Measurements from ENCODE around the gene PPP1R37. TPM values are rescaled to one million over a fixed set of nuclear protein-coding genes. Genes with fewer than 3 reads are reported as not detected.

The PPP1R37 gene
- total RNA-seq, 4 donors from 2014 or later, result 37.4 to 55.2 (median 52.1) TPM

- H3K4me3 ChIP-seq (ENCODE audit: low read depth, poor library complexity, severe bottlenecking), result no peak overlapping the region
- no peak for TF ChIP-seq CTCF (IDR thresholded peaks at IDR 0.05)
- no peak for TF ChIP-seq POLR2A (IDR thresholded peaks at IDR 0.05)
- intact Hi-C loops (cut with DNase I; ENCODE audit: low total_unique reads), result no loop called here
- DNase-seq (ENCODE audit: low spot score in 2 of 2), result no peak
- WGBS, 2 donors, result 68 to 80% methylated on average over 8 to 9 of the region's 10 CpGs
Measured at GRCh38 chr19:45068041-45068440, 24.9 kb upstream of the PPP1R37 start.

GRCh38 chr19:45069056-45069455 lies 23.9 kb upstream of the PPP1R37 start:
- no peak for DNase-seq (ENCODE audit: low spot score in 2 of 2)
- intact Hi-C loops (cut with DNase I; ENCODE audit: low total_unique reads), result no loop called here

GRCh38 chr19:45070214-45070613 lies 22.8 kb upstream of the PPP1R37 start:
- intact Hi-C loops (cut with DNase I; ENCODE audit: low total_unique reads), result no loop called here
- TF ChIP-seq POLR2A (IDR thresholded peaks at IDR 0.05) (no peak), CTCF (IDR thresholded peaks at IDR 0.05) (no peak)
- 77 to 81% methylated on average over 6 of the region's 6 CpGs for WGBS, 2 donors
- H3K4me3 ChIP-seq (ENCODE audit: low read depth, poor library complexity, severe bottlenecking), result no peak overlapping the region
- no peak for DNase-seq (ENCODE audit: low spot score in 2 of 2)

More at GRCh38 chr19:45069056-45069455, 23.9 kb upstream of the PPP1R37 start:
- 52 to 55% methylated on average over 13 of the region's 13 CpGs for WGBS, 2 donors
- no peak overlapping the region for H3K4me3 ChIP-seq (ENCODE audit: low read depth, poor library complexity, severe bottlenecking)
- TF ChIP-seq POLR2A (IDR thresholded peaks at IDR 0.05) (no peak), CTCF (IDR thresholded peaks at IDR 0.05) (no peak)

GRCh38 chr19:45070861-45071544 lies 22.0 kb upstream of the PPP1R37 start:
- WGBS, 2 donors, result 66 to 67% methylated on average over 16 to 19 of the region's 19 CpGs
- intact Hi-C loops (cut with DNase I; ENCODE audit: low total_unique reads), result no loop called here
- no peak for DNase-seq (ENCODE audit: low spot score in 2 of 2)
- no peak for TF ChIP-seq POLR2A (IDR thresholded peaks at IDR 0.05)
- TF ChIP-seq CTCF (IDR thresholded peaks at IDR 0.05), result no peak
- no peak overlapping the region for H3K4me3 ChIP-seq (ENCODE audit: low read depth, poor library complexity, severe bottlenecking)

- DNase-seq (ENCODE audit: low spot score in 2 of 2), result no peak
- WGBS, 2 donors, result 62 to 67% methylated on average over 22 to 25 of the region's 25 CpGs
- intact Hi-C loops (cut with DNase I; ENCODE audit: low total_unique reads), result no loop called here
- TF ChIP-seq CTCF (IDR thresholded peaks at IDR 0.05) (no peak), POLR2A (IDR thresholded peaks at IDR 0.05) (no peak)
- no peak overlapping the region for H3K4me3 ChIP-seq (ENCODE audit: low read depth, poor library complexity, severe bottlenecking)
Measured at GRCh38 chr19:45071545-45071938, 21.4 kb upstream of the PPP1R37 start.

Data from lower leg skin (tissue), 4 donors.